ENCODE measurements around the gene BTBD9. TPM values are rescaled to one million over a fixed set of nuclear protein-coding genes. Genes with fewer than 3 reads are reported as not detected.

The BTBD9 gene
- total and polyA plus RNA-seq, 2 donors: 2.9 to 4.2 TPM

GRCh38 chr6:38502423-38502822 lies 137.3 kb downstream of the BTBD9 start:
- WGBS: 98% methylated on average over 4 of the region's 4 CpGs
- H3K9me3 ChIP-seq (ENCODE audit: control insufficient read depth in 2 of 2, insufficient read depth in 1 of 2, low read length in 1 of 2): no peaks in the 10 kb centered on the region

GRCh38 chr6:38501931-38502330 lies 137.8 kb downstream of the BTBD9 start:
- Histone ChIP-seq H3K4me3 (ENCODE audit: low read length in 2 of 2) (no peak overlapping the region), H3K4me1 (ENCODE audit: control insufficient read depth in 2 of 2, insufficient read depth in 2 of 2, low read length in 2 of 2) (no peaks in the 10 kb centered on the region), H3K27me3 (ENCODE audit: control insufficient read depth in 2 of 2, insufficient read depth in 1 of 2, low read length in 1 of 2) (no peaks in the 10 kb centered on the region), H3K36me3 (ENCODE audit: control insufficient read depth in 2 of 2, insufficient read depth in 2 of 2, low read length in 1 of 2) (no peaks in the 10 kb centered on the region), H3K27ac (ENCODE audit: low read depth in 1 of 2, low read length in 1 of 2) (no peak overlapping the region), H3K9me3 (ENCODE audit: control insufficient read depth in 2 of 2, insufficient read depth in 1 of 2, low read length in 1 of 2) (no peaks in the 10 kb centered on the region)
- DNase-seq (ENCODE audit: low read depth in 6 of 9, low spot score in 9 of 9): no peak
- WGBS: 98% methylated on average over 1 of the region's 1 CpG

More at GRCh38 chr6:38502423-38502822, 137.3 kb downstream of the BTBD9 start:
- no peaks in the 10 kb centered on the region for H3K27me3 ChIP-seq (ENCODE audit: control insufficient read depth in 2 of 2, insufficient read depth in 1 of 2, low read length in 1 of 2)
- no peak overlapping the region for H3K27ac ChIP-seq (ENCODE audit: low read depth in 1 of 2, low read length in 1 of 2)
- no peak for DNase-seq (ENCODE audit: low read depth in 6 of 9, low spot score in 9 of 9)
- no peak overlapping the region for H3K4me3 ChIP-seq (ENCODE audit: low read length in 2 of 2)
- H3K4me1 ChIP-seq (ENCODE audit: control insufficient read depth in 2 of 2, insufficient read depth in 2 of 2, low read length in 2 of 2): no peaks in the 10 kb centered on the region
- no peaks in the 10 kb centered on the region for H3K36me3 ChIP-seq (ENCODE audit: control insufficient read depth in 2 of 2, insufficient read depth in 2 of 2, low read length in 1 of 2)

- H3K36me3 ChIP-seq (ENCODE audit: control insufficient read depth in 2 of 2, insufficient read depth in 2 of 2, low read length in 1 of 2): no peaks in the 10 kb centered on the region
- no peaks in the 10 kb centered on the region for H3K9me3 ChIP-seq (ENCODE audit: control insufficient read depth in 2 of 2, insufficient read depth in 1 of 2, low read length in 1 of 2)
- no peak overlapping the region for H3K27ac ChIP-seq (ENCODE audit: low read depth in 1 of 2, low read length in 1 of 2)
- H3K4me1 ChIP-seq (ENCODE audit: control insufficient read depth in 2 of 2, insufficient read depth in 2 of 2, low read length in 2 of 2): no peaks in the 10 kb centered on the region
- WGBS: 76% methylated on average over 5 of the region's 5 CpGs
- no peaks in the 10 kb centered on the region for H3K27me3 ChIP-seq (ENCODE audit: control insufficient read depth in 2 of 2, insufficient read depth in 1 of 2, low read length in 1 of 2)
- no peak overlapping the region for H3K4me3 ChIP-seq (ENCODE audit: low read length in 2 of 2)
- no peak for DNase-seq (ENCODE audit: low read depth in 6 of 9, low spot score in 9 of 9)
These were observed 140.1 kb downstream of the BTBD9 start for GRCh38 chr6:38499529-38500096.

GRCh38 chr6:38498805-38499445 lies 140.8 kb downstream of the BTBD9 start:
- no peak for DNase-seq (ENCODE audit: low read depth in 6 of 9, low spot score in 9 of 9)
- Histone ChIP-seq H3K4me1 (ENCODE audit: control insufficient read depth in 2 of 2, insufficient read depth in 2 of 2, low read length in 2 of 2) (no peaks in the 10 kb centered on the region), H3K27ac (ENCODE audit: low read depth in 1 of 2, low read length in 1 of 2) (no peak overlapping the region), H3K36me3 (ENCODE audit: control insufficient read depth in 2 of 2, insufficient read depth in 2 of 2, low read length in 1 of 2) (no peaks in the 10 kb centered on the region), H3K9me3 (ENCODE audit: control insufficient read depth in 2 of 2, insufficient read depth in 1 of 2, low read length in 1 of 2) (no peaks in the 10 kb centered on the region), H3K27me3 (ENCODE audit: control insufficient read depth in 2 of 2, insufficient read depth in 1 of 2, low read length in 1 of 2) (no peaks in the 10 kb centered on the region), H3K4me3 (ENCODE audit: low read length in 2 of 2) (no peak overlapping the region)
- 77% methylated on average over 5 of the region's 5 CpGs for WGBS

- H3K27ac ChIP-seq (ENCODE audit: low read depth in 1 of 2, low read length in 1 of 2): no peak overlapping the region
- 100% methylated on average over 1 of the region's 1 CpG for WGBS
- no peak overlapping the region for H3K4me3 ChIP-seq (ENCODE audit: low read length in 2 of 2)
- no peaks in the 10 kb centered on the region for H3K9me3 ChIP-seq (ENCODE audit: control insufficient read depth in 2 of 2, insufficient read depth in 1 of 2, low read length in 1 of 2)
- no peak for DNase-seq (ENCODE audit: low read depth in 6 of 9, low spot score in 9 of 9)
- H3K4me1 ChIP-seq (ENCODE audit: control insufficient read depth in 2 of 2, insufficient read depth in 2 of 2, low read length in 2 of 2): no peaks in the 10 kb centered on the region
- no peaks in the 10 kb centered on the region for H3K27me3 ChIP-seq (ENCODE audit: control insufficient read depth in 2 of 2, insufficient read depth in 1 of 2, low read length in 1 of 2)
- no peaks in the 10 kb centered on the region for H3K36me3 ChIP-seq (ENCODE audit: control insufficient read depth in 2 of 2, insufficient read depth in 2 of 2, low read length in 1 of 2)
These were observed 141.6 kb downstream of the BTBD9 start for GRCh38 chr6:38498085-38498484.

- no peak overlapping the region for H3K4me3 ChIP-seq (ENCODE audit: low read length in 2 of 2)
- no peak overlapping the region for H3K27ac ChIP-seq (ENCODE audit: low read depth in 1 of 2, low read length in 1 of 2)
- no peaks in the 10 kb centered on the region for H3K27me3 ChIP-seq (ENCODE audit: control insufficient read depth in 2 of 2, insufficient read depth in 1 of 2, low read length in 1 of 2)
- H3K9me3 ChIP-seq (ENCODE audit: control insufficient read depth in 2 of 2, insufficient read depth in 1 of 2, low read length in 1 of 2): no peaks in the 10 kb centered on the region
- no peaks in the 10 kb centered on the region for H3K36me3 ChIP-seq (ENCODE audit: control insufficient read depth in 2 of 2, insufficient read depth in 2 of 2, low read length in 1 of 2)
- WGBS: 96% methylated on average over 2 of the region's 2 CpGs
- H3K4me1 ChIP-seq (ENCODE audit: control insufficient read depth in 2 of 2, insufficient read depth in 2 of 2, low read length in 2 of 2): no peaks in the 10 kb centered on the region
- no peak for DNase-seq (ENCODE audit: low read depth in 6 of 9, low spot score in 9 of 9)
These were observed 142.2 kb downstream of the BTBD9 start for GRCh38 chr6:38497546-38497945.

GRCh38 chr6:38495922-38496635 lies 143.7 kb downstream of the BTBD9 start:
- Histone ChIP-seq H3K4me3 (ENCODE audit: low read length in 2 of 2) (no peak overlapping the region), H3K27me3 (ENCODE audit: control insufficient read depth in 2 of 2, insufficient read depth in 1 of 2, low read length in 1 of 2) (no peaks in the 10 kb centered on the region), H3K27ac (ENCODE audit: low read depth in 1 of 2, low read length in 1 of 2) (no peak overlapping the region), H3K9me3 (ENCODE audit: control insufficient read depth in 2 of 2, insufficient read depth in 1 of 2, low read length in 1 of 2) (no peaks in the 10 kb centered on the region), H3K36me3 (ENCODE audit: control insufficient read depth in 2 of 2, insufficient read depth in 2 of 2, low read length in 1 of 2) (no peaks in the 10 kb centered on the region), H3K4me1 (ENCODE audit: control insufficient read depth in 2 of 2, insufficient read depth in 2 of 2, low read length in 2 of 2) (no peaks in the 10 kb centered on the region)
- 92% methylated on average over 5 of the region's 5 CpGs for WGBS
- no peak for DNase-seq (ENCODE audit: low read depth in 6 of 9, low spot score in 9 of 9)

GRCh38 chr6:38495518-38495917 lies 144.2 kb downstream of the BTBD9 start:
- WGBS: 94% methylated on average over 5 of the region's 5 CpGs
- no peaks in the 10 kb centered on the region for H3K36me3 ChIP-seq (ENCODE audit: control insufficient read depth in 2 of 2, insufficient read depth in 2 of 2, low read length in 1 of 2)
- no peak overlapping the region for H3K27ac ChIP-seq (ENCODE audit: low read depth in 1 of 2, low read length in 1 of 2)
- H3K27me3 ChIP-seq (ENCODE audit: control insufficient read depth in 2 of 2, insufficient read depth in 1 of 2, low read length in 1 of 2): no peaks in the 10 kb centered on the region
- H3K4me1 ChIP-seq (ENCODE audit: control insufficient read depth in 2 of 2, insufficient read depth in 2 of 2, low read length in 2 of 2): no peaks in the 10 kb centered on the region
- no peak for DNase-seq (ENCODE audit: low read depth in 6 of 9, low spot score in 9 of 9)
- no peaks in the 10 kb centered on the region for H3K9me3 ChIP-seq (ENCODE audit: control insufficient read depth in 2 of 2, insufficient read depth in 1 of 2, low read length in 1 of 2)
- H3K4me3 ChIP-seq (ENCODE audit: low read length in 2 of 2): no peak overlapping the region

- WGBS: 50% methylated on average over 6 of the region's 6 CpGs
- peak; percentile 27 to 86 (median 77) for DNase-seq (ENCODE audit: low read depth in 6 of 9, low spot score in 9 of 9)
- no peak overlapping the region for H3K27ac ChIP-seq (ENCODE audit: low read depth in 1 of 2, low read length in 1 of 2)
These were observed 145.7 kb downstream of the BTBD9 start for GRCh38 chr6:38493931-38494547.

More at GRCh38 chr6:38493931-38494547, 145.7 kb downstream of the BTBD9 start:
- Histone ChIP-seq H3K36me3 (ENCODE audit: control insufficient read depth in 2 of 2, insufficient read depth in 2 of 2, low read length in 1 of 2) (no peaks in the 10 kb centered on the region), H3K9me3 (ENCODE audit: control insufficient read depth in 2 of 2, insufficient read depth in 1 of 2, low read length in 1 of 2) (no peaks in the 10 kb centered on the region), H3K4me1 (ENCODE audit: control insufficient read depth in 2 of 2, insufficient read depth in 2 of 2, low read length in 2 of 2) (no peaks in the 10 kb centered on the region), H3K27me3 (ENCODE audit: control insufficient read depth in 2 of 2, insufficient read depth in 1 of 2, low read length in 1 of 2) (no peaks in the 10 kb centered on the region), H3K4me3 (ENCODE audit: low read length in 2 of 2) (no peak overlapping the region)

Measured in thymus (tissue), 11 donors.